GM19043 (cell line): ENCODE results near the gene TBC1D14.

Experiments
- ATAC-seq: cut with Tn5 transposase; IDR thresholded peaks from one replicate; pipeline ENCODE4 v1.9.1; 2021; ENCODE audit warnings: low read depth; ENCODE audit not compliant: unreplicated experiment

TBC1D14 gene

DNA sequence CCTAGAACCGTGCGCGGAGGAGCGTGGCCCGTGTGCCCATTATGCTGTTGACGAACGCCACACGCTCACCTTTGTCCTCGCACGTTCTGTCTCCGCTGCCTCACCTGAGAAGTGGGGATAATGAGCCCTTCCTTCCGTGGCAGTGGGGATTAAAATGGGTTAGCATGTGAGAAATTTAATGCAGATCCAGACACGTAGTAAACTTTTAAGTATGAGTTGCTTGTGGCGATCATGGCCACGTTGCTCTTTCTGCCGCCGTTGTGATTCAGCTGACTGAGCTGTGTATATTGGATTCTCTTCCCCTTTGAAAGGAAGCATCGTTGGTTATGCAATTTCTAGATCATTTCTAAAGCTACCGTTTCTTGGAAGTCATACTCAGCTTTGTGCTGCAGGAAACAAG, 16.5 kb downstream of the TBC1D14 start:
- no peak for ATAC-seq

DNA sequence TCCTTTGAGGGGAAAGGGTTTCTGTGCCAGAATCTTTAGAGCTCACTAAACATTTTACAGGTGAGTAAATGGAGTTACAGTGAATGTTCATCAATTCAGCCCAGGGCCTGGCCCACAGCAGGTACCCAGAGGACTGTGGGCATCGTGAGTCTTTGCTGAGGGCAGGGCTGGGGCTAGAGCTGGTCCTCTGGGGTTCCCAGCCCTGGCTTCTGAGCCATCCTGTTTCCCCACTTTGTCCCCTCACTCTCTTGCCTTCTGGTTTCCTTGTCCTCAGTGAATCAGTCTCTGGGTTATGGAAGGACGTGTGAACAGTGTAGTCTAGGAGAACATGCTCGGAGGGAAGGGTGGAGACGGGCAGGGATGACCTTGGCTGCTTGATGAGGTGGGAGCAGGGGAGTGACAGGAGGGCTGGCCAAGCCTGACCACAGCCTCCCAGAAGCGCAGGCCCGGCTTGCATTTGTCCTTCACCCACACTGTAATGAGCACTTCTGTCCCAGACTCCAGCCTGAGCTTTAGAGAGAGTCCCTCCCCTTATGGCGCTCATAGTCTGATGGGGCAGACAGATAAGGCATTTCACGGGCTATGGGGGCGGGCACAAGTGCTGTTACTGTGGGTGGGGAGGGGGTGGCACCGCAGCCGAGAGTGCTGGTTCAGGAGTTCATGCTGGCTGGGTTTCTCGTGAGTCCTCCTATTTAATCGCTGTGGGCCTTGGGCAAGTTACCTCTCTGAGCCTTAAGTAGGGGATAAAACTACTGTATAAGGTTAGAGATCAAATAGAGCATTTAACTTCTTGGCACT, 17.3 kb downstream of the TBC1D14 start:
- no peak for ATAC-seq

DNA sequence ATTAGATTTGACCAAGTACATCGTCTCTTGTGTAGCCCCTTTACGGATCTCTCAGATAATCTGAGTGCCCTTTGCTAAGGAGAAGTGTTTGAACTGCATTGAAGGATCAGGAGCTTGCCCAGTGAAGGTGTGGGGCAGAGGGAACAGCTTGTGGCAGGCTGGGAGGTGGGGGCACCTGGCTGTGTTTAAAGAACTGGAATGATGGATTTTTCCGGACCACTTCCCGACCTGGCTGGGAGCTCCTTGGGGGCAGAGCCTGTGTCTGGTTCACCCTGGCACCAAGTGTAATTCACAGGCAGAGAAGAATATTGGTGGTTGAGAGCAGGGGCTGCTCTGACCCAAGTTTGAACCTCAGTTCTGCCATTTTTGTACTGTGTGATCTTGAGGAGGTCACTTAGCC, 18.5 kb downstream of the TBC1D14 start:
- no peak for ATAC-seq

DNA sequence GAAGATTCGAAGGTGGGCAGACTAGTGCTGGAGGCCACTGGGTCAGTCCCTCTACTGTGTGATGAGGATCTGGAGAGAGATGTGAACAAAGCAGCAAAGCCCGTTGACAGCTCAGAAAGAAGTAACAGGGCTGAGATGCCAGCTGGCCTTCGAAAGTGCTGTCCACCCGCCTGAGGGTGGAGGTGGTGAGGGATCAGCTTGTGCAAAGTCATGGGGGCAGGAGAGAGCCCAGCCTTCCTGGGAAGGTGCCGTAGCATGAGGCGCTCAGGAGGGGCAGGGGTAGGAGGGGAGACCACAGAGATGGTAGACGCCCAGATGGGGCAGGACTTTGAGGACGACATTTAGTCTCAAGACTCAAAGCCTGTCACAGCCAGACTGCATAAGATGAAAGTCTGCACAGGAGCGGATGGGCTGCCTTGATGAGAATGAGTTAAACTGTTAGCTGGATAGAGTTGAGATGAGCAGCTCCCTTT, 19.7 kb downstream of the TBC1D14 start:
- ATAC-seq: no peak

DNA sequence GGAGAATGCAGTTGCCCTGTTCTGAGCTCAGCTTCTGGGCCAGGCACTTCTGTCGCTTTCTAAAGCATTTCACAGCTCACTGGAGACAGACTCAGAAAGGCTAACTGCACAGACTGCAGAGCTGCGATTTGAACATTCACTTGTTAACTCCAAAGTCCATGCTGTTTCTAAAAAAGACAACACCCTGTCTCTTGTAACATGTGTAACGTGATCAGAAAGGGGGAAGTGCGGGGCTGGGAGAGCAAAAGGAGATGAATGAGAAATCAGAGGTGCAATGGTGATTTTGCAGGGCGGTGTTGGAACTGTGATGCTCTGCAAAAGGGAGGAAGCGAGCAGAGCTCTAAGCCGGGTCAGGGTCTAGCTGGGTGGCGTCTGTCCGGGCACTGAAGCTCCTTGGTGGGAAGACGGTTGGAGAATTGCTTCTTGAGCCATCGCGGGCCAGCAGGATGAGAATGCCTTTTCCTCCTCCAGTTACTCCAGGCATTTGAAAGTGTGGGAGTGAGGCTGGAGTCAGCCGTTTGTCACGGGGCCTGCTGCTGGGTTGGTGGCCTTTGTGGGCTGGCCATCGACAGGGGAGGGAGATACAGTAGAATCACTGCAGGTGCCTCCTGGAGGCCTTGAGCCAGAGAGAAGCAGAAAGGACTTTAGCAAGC, 20.3 kb downstream of the TBC1D14 start:
- no peak for ATAC-seq

DNA sequence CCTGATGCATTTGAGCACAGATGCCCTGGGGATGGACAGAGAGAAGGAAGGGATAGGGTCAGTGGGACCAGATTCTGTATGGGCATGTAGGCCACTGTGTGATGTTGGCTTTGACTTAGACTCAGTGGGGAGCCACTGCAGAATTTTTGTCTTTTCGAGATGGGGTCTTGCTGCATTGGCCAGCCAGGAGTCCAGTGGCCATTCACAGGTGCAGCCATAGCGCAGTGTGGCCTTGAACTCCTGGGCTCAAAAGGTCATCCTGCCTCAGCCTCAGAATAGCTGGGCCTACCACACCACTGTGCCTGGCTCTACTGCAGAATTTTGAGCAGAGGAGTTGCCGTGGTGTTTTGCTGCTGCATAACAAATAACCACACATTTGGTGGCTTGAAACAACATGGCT, 22.8 kb downstream of the TBC1D14 start:
- no peak for ATAC-seq

DNA sequence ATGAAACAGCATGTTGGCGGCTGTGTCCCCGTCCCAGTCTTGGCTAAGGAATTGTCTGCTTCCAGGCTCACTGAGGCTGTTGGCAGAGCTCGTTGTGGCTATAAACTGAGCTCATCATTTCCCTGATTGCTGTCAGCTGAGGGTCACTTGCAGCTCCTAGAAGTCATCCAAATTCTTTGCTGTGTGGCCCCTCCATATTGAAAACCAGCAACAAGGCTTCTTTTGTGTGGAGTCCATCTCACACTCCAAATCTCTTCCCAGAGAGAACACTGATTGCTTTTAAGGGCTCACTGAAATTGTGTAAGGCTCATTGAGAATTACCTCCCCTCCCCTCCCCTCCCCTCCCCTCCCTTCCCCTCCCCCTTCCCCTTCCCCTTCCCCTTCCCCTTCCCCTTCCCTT, 23.3 kb downstream of the TBC1D14 start:
- no peak for ATAC-seq

DNA sequence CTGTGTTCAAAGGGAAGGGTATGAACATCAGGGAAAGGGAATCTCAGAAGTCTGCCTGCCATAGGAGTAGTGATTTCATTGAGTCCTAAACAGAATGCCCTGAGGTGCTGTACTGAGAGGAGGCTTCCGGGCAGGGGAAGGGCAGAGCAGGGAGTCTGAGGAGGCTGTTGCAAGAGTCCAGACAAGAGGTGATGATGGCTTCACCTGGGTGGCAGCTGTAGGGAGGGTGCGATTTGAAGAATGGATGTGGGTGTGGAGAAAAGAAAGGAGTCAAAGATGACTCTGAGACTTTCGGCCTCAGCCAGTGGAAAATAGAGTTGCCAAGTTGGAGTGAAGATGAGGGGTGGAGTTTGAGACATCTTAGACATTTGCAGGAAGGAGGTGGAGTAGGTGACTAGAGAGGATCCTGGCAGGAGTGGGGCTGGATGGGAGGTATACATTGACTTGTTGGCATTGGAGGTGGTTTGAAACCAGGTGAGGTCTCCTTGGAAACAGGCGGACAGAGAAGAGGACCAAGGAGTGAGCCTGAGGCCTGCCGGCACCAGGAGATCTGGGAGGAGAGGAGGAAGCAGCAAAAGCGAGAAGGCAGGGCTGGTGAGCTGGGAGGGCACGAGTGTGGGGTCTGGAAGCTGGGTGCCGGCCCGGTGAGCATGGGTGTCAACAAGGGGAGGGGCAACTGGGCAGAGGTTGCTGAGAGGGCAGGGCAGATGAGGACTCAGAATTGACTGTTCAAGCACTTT, 24.2 kb downstream of the TBC1D14 start:
- ATAC-seq: no peak

DNA sequence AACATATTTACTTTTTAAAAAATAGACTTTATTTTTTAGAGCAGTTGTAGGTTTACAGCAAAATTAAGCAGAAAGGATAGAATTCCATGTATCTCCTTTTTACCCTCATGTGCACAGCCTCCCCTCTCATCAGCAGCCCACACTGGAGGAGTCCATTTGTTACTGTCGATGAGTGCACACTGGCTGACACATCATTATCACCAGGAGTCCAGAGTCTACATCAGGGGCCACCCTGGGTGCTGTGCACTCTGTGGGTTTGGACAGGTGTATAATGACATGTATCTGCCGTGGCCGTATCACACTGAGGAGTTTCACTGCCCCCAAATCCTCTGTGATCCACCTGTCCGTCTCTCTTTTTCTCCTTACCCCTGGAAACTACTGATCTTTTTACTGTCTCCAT, 26.3 kb downstream of the TBC1D14 start:
- no peak for ATAC-seq

DNA sequence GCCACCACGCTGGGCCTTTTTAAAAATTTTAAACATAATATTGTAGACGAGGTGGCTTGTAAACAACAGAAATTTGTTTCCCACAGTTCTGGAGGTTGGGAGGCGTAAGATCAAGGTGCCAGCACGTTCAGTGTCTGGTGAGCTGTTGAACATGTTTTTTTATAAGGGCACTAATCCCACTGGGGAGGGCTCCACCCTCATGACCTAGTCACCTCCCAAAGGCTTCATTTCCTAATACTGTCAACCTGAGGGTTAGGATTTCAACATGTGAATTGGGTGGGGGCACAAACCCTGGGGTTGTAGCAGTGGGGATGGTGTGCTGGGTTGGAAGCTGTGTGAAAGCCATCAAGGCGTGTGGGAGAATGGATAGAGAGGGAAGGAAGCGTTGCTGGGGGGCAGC, 27.6 kb downstream of the TBC1D14 start:
- ATAC-seq: no peak

DNA sequence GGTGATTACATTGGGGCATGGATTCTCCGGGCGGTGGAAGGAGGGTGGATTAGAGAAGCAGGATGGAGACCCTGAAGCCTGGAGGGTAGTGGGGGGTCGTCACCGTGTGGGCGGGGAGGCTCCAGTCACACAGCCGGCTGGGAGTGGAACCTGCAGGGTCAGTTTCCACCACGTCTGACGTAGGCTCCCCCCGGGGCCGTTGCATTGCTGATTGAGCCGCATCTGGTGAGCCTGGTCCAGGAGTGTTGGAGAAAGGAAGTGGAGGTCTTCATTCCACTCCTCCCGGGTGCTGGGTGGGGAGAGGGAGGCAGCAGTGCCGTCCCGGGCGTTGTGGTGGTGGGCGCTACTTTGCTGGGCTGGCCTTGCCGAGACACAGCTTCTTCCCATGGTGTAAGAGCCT, 28.1 kb downstream of the TBC1D14 start:
- ATAC-seq: no peak

DNA sequence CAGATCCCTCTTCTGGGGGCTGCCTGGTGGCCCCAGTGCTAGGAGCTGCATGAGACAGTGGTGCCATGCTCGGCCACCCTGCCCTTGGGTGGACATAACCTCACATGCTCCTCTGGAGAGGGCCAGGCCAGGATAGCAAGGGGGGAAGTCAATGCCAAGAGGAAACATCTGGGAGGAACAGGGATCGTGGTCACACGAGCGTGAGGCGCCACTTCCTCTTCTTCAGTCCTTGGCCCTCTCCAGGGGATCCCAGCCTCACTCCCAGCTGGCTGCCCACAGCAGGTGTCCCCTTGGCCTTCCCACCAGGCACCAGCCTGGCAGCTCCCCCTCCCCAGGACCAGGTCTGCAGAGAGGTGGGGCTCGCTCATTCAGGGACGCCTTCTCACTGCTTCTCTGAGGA, 28.6 kb downstream of the TBC1D14 start:
- ATAC-seq: no peak

DNA sequence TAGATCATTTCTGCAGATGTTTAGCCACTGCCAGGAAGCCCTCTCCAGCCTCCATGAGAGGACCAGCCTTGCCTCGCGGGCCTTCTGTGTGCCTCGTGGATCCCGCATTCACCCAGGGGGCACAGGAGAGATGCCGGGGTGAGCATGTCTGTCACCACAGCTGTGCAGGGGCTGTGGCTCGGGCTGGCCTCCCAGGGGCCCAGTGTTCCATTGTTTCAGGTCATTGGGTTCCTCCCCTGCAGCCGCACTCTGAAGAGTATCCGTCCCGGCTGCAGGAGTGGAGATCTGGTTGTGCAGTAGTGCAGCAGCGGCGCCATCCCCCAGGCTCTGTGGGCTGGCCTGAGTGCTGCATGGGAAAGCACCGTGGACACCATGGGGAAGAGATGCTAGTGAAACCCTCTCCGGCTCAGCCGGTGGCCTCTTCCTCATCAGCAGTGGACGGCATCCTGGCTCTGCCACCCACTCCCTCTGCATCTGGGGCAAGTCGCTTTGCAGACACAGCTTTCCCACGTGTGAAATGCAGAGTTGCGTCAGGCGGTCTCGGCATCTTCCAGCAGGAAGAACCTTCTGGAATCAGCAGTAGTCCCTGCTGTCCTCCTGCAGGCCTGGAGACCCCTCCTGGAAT, 29.1 kb downstream of the TBC1D14 start:
- no peak for ATAC-seq

DNA sequence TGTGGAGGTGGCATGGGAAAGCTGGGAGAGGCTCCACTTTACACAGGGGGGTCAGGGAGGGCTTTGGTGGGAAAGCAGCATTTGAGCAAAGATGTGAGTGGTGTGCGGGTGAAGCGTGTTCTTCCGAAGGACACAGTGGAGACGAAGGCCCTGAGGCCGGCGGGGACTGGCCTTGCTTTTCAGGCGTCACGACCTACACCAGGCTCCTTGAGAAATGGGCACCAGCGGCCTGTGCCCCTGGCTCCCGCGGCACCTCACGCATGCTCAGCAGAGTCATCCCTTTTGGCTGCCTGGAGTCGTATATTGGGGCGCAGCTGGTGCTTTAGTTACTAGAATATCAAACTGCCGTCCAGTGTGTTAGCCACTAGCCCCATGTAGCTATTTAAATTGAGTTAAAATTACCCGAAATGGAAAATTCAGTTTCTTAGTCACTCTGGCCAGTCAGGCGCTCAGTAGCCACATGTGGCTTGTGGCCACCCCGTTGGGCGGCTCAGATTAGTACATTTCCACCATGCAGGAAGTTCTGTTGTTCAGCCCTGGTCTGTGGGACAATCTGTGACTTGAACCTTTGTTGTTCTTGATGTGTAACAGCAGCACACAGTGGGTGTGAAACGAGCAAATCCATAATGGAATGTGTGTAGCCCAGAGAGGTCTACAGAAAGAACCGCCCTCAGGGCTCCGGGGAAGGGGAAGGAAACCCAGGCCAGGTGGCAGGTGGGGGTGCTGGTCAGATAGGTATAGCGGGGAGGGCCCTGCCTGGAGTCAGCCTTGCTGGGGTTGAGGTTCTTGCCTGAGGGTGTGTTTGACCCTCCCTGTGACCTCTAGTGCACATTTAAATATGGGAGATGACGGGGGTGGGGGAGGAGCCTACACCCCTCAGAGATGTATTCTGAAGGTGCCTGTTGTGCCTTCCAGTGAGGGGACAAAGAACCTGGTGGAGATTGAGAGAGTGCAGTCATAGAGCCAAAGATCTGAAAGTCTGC, 30.4 kb downstream of the TBC1D14 start:
- ATAC-seq: no peak

DNA sequence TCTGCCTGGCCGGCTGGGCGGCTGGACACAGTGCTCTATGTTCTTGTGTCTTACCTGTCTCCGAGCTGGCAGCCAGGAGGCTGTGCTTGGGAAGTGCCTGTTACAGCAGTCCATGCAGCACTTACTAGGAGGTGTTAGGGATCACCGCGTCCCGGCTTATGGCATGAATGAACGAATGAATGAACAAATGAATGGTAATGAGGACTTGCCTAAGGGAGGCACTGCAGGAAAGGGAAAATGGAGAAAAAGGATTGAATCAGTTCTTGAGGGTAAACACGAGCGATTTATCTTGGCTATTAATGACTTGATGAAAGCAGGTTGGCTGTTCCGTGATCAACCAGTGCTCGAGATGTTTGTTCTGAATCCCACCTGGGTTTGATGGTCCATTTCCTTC, 31.1 kb downstream of the TBC1D14 start:
- no peak for ATAC-seq

DNA sequence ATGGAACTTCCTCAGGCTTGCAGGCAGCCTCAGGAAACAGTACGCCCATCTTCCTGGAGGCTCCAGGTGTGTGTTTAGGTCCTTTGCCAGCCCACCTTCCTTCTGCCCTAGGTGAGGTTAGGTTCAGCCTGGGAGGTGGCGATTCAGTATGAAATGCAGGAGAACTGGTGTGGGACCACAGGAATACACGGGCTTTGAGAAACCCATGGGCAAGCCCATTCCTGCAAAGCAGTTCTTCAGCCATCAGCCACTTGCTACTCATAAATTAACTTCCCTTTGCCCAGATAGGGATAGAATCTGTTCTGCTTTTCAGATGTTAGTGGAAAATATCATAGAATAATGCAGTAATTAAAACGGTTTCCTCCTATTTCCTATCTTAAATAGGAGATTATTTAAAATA, 32.2 kb downstream of the TBC1D14 start:
- no peak for ATAC-seq

DNA sequence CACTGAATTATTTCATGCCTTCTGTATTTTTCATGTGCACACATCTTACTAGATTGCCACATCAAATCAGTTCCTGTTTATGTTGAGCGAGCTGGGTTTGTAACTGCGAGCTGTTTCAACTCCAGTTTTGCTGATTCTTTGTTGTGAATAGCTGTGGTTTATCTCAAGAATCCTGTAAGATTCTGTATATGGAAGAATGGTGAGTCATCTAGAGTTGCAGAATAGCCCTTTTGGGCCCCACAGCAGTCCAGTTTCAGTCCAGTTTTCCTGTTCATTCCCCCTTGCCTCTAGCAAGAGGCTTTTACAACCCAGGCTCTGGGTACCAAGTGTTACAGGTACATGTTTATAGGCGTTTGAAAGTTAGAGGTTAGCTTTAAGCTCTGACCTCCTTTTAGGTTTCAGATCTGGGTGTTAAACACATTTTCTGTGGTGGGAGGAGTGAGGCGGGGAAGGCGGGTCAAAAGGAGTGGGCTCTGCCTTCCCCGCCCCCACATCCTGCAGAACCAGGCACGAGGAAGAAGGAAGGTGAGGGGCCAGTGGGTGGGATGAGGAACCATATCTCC, 32.7 kb downstream of the TBC1D14 start:
- ATAC-seq: peak; percentile 48

DNA sequence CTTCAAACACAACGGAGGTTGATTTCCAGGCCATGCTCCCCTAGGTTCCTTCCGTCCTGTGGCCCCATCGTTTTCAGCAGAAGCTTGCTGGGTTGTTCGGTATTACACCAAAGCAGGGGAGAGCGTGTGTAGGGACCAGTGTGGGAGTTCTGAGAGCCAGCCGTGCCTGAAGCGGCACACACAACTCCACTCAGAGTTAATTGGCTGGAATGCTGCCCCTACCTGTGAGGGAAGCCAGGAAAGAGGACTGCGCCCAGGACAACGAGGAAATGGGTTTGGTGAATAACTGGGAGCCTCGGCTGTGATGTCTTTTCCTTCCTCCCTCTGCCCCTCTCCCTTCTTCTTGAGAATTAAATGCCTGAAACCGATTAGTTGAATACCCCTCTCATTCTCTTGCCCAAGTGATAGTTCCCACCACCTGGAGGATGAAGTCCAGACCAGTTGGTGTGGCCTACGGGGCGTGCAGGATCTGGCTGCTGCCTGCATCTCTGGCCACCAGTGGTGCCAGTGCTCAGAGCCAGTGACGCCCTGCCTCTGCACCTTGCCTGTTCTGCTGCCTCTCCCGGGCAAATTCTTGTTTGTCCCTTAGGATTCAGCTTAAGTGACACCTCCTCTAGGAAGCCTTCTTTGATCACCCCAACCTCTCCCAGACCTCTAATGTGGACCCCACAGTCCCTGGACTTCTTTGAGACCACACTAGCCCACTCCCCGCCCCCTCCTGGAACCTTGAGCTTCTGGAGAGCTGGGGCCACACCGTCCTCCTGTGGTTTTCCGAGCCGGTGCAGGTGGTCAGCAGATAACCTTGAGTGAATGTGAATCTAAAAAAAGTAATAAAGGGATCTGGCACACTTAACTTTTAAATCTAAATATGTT, 33.6 kb downstream of the TBC1D14 start:
- ATAC-seq: no peak

DNA sequence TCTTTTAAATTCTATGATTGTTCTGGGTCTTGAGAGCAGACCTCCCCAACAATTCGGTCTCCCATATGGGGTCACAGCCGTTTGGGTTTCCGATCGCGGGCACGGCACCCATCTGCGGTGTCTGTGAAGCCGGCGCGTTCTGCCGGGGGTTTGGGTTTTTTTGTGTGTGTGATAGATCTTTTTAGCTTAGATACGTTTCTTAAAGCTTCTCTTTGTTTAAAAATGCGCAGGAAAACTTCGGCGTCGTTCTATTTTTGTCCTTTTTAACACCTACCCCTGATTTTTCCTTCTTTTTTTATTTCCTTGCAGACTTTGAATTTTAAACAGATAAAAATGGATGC, 34.2 kb downstream of the TBC1D14 start:
- ATAC-seq: no peak
